ENCODE measurements around the gene PTPRF.
A peak's percentile ranks its signal among the peaks of the same experiment; 100 is the strongest.
"Not testable (repeated sequence)": the region's sequence is repeated elsewhere in the genome, so short reads cannot be mapped to it uniquely, and the experiment has no call there.

The PTPRF gene

DNA sequence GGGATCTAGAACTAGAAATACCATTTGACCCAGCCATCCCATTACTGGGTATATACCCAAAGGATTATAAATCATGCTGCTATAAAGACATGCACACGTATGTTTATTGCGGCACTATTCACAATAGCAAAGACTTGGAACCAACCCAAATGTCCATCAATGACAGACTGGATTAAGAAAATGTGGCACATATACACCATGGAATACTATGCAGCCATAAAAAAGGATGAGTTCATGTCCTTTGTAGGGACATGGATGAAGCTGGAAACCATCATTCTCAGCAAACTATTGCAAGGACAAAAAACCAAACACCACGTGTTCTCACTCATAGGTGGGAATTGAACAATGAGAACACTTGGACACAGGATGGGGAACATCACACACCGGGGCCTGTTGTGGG is 107.7 kb downstream of the PTPRF start:
- DNase-seq: not testable (repeated sequence)

DNA sequence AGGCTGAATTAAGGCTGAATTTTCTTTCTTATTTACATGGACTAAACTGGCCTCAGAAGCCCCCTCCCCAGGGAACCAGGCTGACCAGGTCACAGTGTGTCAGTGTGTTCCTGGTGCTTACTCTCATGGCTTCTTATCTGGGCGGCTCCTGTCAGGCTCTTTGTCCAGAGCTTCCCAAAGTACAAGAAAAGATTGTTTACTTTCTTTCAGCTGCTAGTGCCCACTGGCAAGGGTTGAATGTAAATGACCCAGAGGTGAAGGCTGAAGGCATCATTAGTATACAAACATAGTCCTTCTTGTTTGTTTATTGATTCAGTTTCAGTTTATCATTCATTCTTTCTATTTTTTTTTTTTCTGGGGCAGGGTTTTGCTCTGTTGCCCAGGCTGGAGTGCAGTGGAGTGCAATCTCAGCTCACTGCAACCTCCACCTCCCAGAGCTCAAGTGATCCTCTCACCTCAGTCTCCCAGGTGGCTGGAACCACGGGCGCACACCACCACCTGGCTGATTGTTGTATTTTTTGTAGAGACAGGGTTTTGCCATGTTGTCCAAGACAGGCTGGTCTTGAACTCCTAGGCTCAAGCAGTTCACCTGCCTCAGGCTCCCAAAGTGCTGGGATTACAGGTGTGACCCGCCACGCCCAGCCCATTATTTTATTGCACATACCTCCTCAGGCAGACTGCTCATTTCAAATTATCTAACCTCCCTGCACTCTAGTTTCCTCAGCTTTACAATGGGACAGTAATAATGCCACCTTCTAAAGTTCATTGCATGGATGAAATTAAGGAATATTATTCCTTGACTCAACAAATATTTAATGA is 109.5 kb downstream of the PTPRF start:
- no peak for DNase-seq

DNA sequence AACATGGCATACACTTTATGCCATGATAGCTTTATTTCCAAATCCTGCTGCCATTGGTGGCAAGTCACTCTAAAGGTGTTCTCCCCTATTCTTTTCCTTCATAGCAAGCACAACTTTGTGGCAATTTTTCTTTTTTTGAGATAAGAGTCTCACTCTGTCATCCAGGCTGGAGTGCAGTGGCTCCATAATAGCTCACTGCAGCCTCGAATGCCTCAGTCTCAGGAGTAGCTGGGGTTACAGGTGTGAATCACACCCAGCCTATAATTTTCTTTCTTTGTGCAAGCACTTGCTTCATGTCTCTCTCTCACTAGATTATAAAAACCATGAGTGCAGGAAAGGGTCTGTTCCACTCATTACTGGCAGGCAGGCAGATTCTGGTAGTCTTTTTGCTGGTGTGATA is 113.9 kb downstream of the PTPRF start:
- no peak for DNase-seq

DNA sequence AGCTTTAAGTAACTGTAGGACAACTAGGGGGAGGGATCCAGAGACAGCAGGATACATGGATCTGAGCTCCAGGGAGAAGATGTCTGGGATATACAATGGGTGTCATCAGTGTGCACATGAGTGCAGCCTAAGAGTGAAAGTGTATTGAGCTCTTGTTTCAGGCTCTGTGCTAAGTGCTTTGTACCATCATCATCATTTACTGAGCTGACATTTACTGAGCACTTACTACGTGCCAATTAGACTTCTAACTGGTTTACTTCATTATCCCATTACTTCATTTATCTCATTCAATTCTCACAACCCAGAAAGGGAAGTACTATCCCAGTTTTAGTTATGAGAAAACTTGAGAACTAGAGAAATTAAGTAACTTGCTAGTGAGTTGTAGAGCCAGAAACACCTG is 114.8 kb downstream of the PTPRF start:
- DNase-seq: no peak

DNA sequence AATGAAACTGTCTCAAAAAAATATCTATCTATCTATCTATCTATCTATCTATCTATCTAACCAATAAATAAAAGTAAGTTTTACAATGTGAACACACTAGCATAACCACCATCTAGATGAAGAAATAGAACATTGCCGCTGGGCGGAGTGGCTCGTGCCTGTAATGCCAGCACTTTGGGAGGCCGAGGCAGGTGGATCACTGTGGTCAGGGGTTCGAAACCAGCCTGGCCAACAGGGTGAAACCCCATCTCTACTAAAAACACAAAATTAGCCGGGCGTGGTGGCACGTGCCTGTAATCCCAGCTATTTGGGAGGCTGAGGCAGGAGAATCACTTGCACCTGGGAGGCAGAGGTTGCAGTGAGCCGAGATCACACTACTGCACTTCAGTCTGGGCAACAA is 116.6 kb downstream of the PTPRF start:
- DNase-seq: not testable (repeated sequence)

DNA sequence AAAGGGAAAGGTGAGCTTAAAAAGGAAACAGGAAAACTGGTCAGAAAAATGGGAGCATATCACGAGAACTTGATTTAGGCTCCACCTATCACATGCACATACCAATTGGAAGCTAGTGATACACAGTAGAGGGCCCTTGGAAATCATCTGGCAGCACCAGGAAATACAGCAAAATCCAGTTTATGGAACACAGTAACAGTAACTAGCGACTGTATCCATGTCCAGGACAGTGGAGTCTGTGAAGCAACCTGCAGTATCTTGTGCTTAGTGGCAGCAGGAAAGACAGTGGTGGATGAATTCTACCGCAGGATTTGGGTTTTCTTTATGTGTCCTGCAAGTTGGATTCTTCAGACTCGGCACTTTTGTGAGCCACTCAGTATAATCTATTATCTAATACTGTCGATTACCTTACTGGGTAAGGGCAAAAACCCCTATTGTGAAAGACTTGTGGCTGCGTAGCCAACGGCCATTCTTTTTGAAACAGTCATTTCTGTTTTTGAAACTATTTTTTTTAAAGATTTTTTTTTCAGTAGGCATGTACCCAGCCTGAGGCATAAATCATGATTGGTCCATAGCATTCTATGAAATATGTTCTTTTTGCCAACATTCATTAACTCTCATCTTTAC is 117.7 kb downstream of the PTPRF start:
- peak; percentile 48 for DNase-seq

DNA sequence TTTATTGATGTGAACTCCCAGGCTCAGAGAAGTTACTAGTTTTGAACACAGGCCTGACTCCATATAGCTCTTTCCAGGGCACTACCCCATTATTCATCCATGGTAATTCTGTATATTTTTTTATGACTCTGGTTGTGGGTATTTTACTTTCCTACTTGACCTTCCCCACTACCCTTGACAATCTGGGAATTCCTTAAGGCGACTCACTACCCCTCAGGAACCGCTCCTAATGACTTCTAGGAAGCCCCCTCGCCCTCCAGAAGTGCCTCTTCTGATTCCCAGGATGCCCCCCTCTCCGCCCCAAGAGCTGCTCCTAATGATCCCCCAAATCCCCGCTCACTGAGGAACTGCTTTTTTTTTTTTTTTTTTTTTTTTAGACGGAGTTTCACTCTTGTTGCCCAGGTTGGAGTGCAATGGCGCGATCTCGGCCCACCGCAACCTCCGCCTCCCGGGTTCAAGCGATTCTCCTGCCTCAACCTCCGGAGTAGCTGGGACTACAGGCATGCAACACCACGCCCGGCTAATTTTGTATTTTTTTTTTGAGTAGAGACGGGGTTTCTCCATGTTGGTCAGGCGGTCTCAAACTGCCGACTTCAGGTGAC is 118.3 kb downstream of the PTPRF start:
- DNase-seq: peak; percentile 31

DNA sequence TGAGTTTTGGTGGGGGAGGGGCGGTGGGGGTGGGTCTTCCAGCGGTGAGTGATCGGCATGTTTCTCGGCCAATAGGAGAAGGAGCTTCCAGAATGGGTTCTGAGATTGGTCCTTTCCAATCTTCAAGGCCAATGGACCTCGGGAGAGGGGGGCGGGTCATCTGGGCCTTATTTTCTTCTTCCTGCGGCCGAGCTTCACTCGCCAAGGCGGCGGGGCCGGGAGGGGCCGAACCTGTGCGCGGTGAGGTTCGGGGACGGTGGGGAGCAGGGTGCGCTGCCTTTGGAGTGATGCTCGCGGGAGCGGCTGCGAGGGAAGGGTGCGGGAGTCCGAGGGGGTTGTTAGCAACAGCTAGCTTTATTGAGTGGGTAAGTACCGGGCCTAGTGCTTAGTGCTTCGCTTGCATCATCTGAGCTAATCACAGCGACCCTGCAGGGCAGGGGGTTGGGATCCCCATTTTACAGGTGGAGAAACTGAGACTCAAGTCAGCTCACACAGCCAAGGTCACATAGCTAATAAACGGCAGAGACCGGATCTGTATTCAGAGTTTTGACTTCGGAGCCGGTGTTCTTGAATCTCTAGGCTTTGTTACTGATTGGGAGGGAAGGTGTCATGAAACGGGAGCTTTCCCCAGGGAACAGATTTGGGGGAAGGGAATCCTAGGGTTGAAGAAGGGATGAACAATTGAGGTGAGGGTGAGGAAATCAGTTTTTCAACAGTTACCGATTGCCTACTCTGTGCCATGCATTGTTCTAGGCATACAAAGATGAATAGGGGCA is 119.8 kb downstream of the PTPRF start:
- peak; percentile 99 for DNase-seq

DNA sequence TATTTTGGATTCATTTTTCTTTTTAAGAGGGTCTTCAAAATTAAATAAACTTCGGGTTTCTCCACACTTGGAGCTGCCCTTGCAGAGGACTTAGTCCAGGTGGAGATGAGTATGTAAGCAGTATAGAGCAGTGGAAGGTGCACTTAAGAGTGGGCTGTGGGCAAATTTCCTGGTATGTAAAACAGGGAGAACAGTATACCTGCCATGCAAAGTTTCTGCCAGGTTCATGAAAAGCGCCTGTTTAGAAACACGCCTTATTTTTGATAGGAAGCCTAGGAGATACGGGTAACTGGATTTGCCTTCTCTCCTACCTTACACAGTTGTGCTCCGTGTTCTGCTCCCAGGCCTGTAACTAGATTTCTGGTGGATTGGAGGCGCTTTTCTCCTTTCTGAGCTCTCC is 120.5 kb downstream of the PTPRF start:
- DNase-seq: no peak

DNA sequence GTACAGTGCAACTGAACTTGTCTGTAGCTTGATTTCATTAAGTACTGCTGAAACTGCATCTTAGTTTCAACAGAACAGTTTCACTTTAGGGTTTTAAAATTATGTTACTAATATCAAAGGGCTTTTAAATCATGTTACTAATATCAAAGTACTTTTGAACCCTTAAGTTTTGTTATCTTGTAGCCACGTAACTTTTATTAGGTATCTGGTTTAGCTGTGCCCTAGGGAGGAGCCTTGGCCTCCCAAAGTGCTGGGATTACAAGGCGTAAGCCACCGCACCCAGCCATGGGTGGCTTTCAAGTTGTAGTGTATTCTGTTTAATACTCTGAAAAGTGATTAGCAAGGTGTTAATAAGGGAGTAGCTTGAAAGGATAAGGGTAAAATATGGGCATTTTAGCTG is 121.2 kb downstream of the PTPRF start:
- no peak for DNase-seq

DNA sequence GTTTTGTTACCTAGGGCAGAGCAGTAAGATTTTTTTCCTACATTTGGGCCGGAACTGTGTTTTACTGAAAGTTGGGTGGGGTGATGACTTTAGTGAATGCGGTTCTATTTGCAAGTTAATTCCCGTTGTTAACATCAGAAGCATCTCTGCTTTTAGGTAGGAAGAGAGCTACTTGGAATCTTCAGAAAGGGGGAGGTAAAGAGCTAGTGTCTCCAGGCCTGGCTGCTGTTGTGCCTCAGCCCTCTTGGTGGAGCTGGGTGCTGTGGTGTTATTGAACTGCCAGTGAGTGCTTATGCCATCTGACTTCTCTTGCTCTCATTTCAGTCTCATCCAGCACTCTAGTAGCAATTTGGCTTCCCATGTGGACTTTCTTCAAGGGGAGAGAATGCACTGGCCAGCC is 122.7 kb downstream of the PTPRF start:
- DNase-seq: no peak

DNA sequence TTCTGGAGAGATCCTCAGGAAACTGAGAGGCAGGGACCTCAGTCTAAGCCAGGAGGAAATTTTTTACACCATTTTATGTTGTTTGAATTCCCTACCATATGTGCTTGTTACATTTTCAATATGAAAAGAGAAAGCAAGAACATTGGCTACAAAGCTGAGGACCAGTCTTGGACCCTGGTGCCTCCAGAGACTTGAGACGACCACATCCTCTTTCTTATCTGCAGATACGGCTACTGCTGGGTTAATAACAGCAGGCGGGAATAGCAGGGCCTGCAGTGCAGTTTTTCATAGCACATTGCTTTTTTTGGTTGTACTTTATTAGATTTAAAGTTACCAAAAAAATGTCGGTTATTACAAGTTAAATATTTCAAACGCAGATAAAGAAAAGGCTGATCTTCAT is 123.2 kb downstream of the PTPRF start:
- no peak for DNase-seq

DNA sequence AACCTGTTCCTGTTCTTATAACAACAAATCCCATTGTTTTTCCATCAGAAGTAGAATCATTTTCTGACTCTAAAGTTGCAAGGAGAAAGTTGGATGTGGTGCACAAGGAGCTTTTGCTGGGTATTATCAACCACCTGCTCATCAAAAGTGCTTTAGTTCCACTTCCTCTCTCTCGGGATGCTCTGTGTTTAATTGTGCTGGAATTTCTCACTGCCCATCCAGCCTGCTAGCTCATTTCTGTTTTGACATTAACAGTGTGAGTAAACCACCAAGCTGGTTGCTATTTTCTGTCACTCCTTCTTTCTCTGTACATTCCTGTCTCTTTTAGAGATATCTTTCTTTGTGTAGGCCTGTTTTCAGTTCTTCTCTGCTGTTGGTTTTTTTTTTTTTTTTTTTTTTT is 125.3 kb downstream of the PTPRF start:
- no peak for DNase-seq

DNA sequence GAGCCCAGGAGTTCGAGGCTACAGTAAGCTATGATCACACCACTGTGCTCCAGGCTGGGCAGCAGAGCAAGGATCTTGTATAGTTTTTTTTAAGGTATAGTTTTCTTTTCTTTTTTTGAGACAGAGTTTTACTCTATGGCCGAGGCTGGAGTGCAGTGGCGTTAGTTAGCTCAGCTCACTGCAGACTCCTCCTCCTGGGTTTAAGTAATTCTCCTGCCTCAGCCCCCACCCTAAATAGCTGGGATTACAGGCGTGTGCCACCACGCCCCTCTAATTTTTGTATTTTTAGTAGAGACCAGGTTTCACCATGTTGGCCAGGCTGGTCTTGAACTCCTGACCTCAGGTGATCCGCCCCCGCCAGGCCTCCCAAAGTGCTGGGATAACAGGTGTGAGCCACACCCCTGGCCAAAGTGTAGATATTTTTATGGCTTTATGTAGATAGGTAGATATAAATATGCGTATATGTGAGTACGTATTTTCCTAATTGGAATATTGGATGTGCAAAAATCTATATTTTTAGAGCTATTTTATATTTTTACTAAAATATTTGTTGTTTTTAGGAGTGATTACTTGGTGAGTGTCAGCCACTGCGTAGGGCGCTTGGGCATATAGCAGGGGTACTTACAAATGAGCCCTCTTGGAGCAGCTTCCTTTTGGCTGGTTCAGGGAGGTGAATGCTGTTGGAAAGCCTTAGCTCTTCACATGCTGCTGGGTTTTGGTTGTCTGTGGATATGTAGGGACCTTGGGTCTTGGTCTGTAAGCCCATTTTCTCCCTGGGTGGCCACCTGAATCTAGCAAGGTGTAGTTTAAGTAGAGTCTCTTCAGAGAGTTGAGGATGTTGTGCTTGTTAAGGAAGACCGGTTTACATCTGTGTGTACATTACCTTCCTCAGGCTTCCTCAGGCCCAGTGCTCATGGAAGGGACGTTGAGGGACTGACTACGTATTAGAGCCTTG is 128.8 kb downstream of the PTPRF start:
- no peak for DNase-seq

DNA sequence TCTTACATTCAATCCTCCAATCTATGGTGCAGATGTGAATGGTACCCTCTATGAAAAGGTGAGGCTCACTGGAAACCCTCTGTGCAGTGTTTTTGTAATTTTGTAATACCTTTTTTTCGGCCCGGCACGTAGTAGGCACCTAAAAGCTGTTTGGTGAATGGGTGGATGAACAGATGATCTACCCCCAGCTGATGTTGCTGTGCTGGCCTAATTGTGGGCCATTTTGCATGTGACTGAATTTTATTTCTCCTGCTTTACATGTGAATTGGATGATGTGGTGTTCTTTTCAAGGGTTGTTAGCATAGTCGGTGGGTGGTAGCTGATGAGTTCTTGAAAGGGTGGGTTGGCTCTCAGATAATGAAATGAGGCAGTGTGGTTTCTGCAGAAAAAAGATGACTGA is 129.7 kb downstream of the PTPRF start:
- DNase-seq: no peak

DNA sequence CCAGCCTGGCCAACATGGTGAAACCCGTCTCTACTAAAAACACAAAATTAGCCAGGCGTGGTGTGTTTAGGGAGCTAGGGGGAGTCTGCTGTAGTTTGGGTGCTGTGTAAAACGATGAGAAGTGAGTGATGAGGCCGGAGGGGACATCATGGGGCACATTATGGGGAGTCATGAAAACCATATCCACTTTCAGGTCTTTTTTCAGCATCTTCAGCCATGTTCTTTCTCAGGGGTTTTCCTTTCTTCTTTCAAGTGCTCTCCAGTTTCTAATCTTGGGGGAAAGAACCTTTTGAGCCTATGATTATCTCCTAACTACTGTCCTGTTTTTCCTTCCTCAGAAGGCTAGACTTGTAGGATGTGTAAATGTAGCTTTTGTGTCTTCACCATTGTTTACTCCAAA is 133.7 kb downstream of the PTPRF start:
- no peak for DNase-seq

DNA sequence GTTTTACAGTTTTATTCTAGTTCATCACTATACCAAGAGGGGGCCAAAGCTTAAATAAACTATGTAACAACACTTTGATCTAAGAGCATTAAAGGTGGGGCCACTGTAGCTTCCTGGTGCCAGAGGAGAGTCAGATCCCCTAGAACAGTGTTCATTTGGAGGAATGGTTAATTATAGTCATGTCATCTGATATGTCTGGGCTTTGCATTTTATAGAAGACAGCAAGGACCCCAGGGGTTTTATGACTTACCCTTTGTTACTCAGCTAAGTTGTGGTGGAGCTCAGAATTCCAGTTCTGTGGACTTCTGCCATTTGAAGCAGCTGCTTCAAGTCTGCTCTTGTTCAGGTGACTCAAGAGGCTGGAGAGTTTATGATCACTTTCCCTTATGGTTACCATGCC is 135.9 kb downstream of the PTPRF start:
- DNase-seq: no peak

DNA sequence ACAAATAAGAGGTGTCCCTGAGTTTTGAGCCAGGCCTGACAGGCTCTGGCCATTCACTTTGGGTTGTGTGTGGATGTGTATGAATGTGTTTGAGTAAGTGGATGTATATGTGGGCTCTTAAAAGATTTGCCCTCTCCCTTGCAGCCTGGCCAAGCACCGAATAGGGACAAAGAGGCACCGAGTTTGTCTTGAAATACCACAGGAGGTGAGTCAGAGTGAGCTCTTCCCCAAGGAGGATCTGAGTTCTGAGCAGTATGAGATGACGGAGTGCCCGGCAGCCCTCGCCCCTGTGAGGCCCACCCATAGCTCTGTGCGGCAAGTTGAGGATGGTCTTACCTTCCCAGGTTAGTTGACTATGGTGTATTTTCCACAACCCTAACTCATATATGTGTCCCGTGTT is 138.3 kb downstream of the PTPRF start:
- no peak for DNase-seq

DNA sequence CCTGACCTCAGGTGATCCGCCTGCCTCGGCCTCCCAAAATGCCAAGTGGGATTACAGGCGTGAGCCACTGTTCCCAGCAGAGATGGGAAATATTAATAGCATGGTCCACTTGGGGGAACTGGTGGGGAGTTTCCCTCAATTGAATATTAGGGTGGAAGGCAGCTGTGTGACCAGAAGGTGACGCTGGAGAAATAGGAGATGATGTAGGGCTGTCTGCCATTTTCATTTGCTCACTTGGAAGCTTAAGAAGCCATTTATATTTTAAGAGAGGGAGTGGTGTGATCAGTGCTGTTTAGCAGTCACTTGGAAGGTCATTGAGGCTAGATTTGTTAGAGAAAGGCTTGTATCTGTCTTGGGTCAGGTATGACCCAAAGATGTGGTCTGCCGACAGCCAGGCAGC is 139.2 kb downstream of the PTPRF start:
- DNase-seq: no peak

DNA sequence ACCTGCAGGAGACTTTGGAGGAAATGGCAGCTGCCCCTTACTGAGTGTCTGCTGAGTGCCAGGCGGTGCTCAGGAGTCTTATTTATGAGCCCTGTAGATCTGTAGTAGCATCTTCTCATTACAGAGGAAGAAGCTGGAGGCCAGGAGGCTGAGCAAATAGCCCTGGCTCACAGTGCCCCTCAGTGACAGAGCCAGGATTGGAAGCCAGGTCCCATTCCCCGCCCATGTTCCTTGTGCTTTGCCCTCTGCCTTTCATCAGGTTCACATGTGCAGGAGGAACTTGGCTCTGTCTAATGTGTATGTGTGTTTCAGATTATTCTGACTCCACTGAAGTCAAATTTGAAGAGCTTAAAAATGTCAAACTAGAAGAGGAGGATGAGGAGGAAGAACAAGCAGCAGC is 140.5 kb downstream of the PTPRF start:
- DNase-seq: no peak

DNA sequence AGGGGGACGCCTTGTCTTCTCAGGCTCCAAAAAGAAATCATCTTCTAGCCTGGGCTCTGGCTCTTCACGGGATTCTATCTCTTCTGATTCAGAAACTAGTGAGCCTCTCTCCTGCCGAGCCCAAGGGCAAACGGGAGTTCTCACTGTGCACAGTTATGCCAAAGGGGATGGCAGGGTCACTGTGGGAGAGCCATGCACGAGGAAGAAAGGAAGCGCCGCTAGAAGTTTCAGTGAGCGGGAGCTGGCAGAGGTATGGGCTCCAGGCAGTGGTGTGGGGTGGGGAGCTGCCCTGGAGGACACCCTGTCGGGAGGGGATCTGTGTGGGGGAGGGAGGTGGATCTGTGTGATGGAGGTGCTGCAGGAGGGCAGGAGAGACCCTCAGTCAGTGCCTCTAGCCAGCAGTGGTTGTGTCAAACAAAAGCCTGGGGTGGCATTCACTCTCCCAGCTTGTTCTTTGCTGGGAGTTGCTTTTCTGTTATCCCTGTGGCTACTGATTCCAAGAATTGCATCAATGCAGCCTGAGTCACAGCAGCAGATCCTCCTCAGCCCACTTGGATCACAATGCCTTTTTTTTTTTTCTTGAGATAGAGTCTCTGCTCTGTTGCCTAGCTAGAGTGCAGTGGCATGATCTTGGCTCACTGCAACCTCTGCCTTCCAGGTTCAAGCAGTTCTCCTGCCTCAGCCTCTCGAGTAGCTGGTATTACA is 141.1 kb downstream of the PTPRF start:
- no peak for DNase-seq

DNA sequence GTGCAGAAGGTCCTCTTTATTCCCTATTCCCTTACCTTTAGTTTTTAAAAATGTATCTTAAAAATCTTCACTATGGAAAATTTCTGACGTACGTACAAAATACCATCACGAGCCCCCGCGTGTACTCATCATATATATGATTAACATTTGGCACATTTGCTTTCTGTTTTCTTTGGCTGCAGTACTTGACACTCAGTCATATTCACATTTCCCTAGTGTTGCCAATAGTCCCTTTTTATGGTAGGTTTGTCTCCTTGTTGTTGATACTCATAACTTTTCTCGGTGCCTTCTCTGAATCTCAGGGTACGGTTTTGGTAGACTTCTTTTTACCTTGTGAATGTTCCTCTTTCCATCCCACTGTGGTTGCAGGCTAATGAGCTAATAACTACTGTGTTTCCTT is 142.6 kb downstream of the PTPRF start:
- no peak for DNase-seq
